Mesendoderm (in vitro differentiated cells): Measurements from ENCODE around the gene TNNI2.

ENCODE experiments used
- DNase-seq: peaks from one replicate; pipeline ENCODE4 v3.0.0; 2013
- H2AK5ac ChIP-seq: 2 replicates; pipeline ENCODE4 v1.6.1; 2013; ENCODE audit warnings: low read length, inconsistent platforms
- H2BK120ac ChIP-seq: 2 replicates; pipeline ENCODE4 v1.6.1; 2013; ENCODE audit warnings: low read depth, mild to moderate bottlenecking, low read length, moderate library complexity, mixed read lengths
- H2BK15ac ChIP-seq: replicated peaks from 2 replicates; pipeline ENCODE4 v1.6.1; 2013; ENCODE audit warnings: low read depth, mild to moderate bottlenecking, moderate library complexity
- H2BK5ac ChIP-seq: 2 replicates; pipeline ENCODE4 v1.6.1; 2013; ENCODE audit warnings: low read length, inconsistent platforms
- H3K18ac ChIP-seq: 2 replicates; pipeline ENCODE4 v1.6.1; 2013; ENCODE audit warnings: mild to moderate bottlenecking, low read length, mixed read lengths
- H3K23ac ChIP-seq: one replicate; pipeline ENCODE4 v1.6.1; 2013; ENCODE audit warnings: low read length
- H3K27ac ChIP-seq: 2 replicates; pipeline ENCODE4 v1.5.1; 2013; ENCODE audit warnings: low read depth, mild to moderate bottlenecking, inconsistent platforms, low read length, moderate library complexity
- H3K27me3 ChIP-seq: 2 replicates; pipeline ENCODE4 v1.6.1; 2013; ENCODE audit warnings: low read length, control low read depth, mild to moderate bottlenecking, inconsistent platforms; ENCODE audit not compliant: insufficient read depth, poor library complexity
- H3K36me3 ChIP-seq: 2 replicates; pipeline ENCODE4 v1.6.1; 2013; ENCODE audit warnings: low read length, inconsistent platforms; ENCODE audit not compliant: control insufficient read depth, insufficient read depth
- H3K4ac ChIP-seq: one replicate; pipeline ENCODE4 v1.6.1; 2013; ENCODE audit warnings: low read depth, mild to moderate bottlenecking, low read length, moderate library complexity
- H3K4me1 ChIP-seq: 2 replicates; pipeline ENCODE4 v1.6.1; 2013; ENCODE audit warnings: low read depth, low read length, inconsistent platforms; ENCODE audit not compliant: control insufficient read depth
- H3K4me2 ChIP-seq: 2 replicates; pipeline ENCODE4 v1.6.1; 2013; ENCODE audit warnings: low read length
- H3K4me3 ChIP-seq: 2 replicates; pipeline ENCODE4 v1.5.1; 2013; ENCODE audit warnings: mild to moderate bottlenecking, low read length
- H3K56ac ChIP-seq: one replicate; pipeline ENCODE4 v1.6.1; 2013; ENCODE audit warnings: low read length
- H3K79me1 ChIP-seq: 2 replicates; pipeline ENCODE4 v1.6.1; 2013; ENCODE audit warnings: low read length, inconsistent platforms
- H3K79me2 ChIP-seq: 2 replicates; pipeline ENCODE4 v1.6.1; 2013; ENCODE audit warnings: mild to moderate bottlenecking, low read length; ENCODE audit not compliant: control insufficient read depth, insufficient read depth
- H3K9ac ChIP-seq: 2 replicates; pipeline ENCODE4 v1.6.1; 2013; ENCODE audit warnings: low read length, inconsistent platforms
- H4K5ac ChIP-seq: one replicate; pipeline ENCODE4 v1.6.1; 2013; ENCODE audit warnings: low read length
- H4K8ac ChIP-seq: one replicate; pipeline ENCODE4 v1.6.1; 2013; ENCODE audit warnings: low read depth, mild to moderate bottlenecking, control low read depth, low read length, moderate library complexity
- WGBS: extraction: QIAGEN DNeasy Blood & Tissue Kit; methylation state at CpG from one replicate; pipeline ENCODE4 v1.1.7; 2013; ENCODE audit warnings: low lambda C conversion rate, missing lambda C conversion rate; ENCODE audit not compliant: insufficient coverage; ENCODE audit errors: extremely low coverage; 5-methylcytosine and 5-hydroxymethylcytosine counted together

TNNI2 gene

GRCh38 chr11:1842149-1843097 lies 3.6 kb downstream of the TNNI2 start:
- no CpG with 5 or more reads among the region's 29 CpGs for whole genome bisulfite sequencing
- no peaks in the 10 kb centered on the region for H3K79me2 ChIP-seq
- H3K27ac ChIP-seq, result no peak overlapping the region
- no peaks in the 10 kb centered on the region for H3K79me1 ChIP-seq
- H4K8ac ChIP-seq, result no peak overlapping the region
- no peak overlapping the region for H3K4ac ChIP-seq
- H3K4me3 ChIP-seq, result no peak overlapping the region
- H2BK5ac ChIP-seq, result no peak overlapping the region
- H3K36me3 ChIP-seq, result no peaks in the 10 kb centered on the region
- no peaks in the 10 kb centered on the region for H3K27me3 ChIP-seq
- no peak overlapping the region for H3K4me2 ChIP-seq
- H3K18ac ChIP-seq, result no peak overlapping the region
- no peak overlapping the region for H4K5ac ChIP-seq
- no peaks in the 10 kb centered on the region for H3K4me1 ChIP-seq
- H3K23ac ChIP-seq, result no peak overlapping the region
- H2BK120ac ChIP-seq, result no peak overlapping the region
- DNase-seq, result no peak
- no peak overlapping the region for H2BK15ac ChIP-seq
- no peak overlapping the region for H3K9ac ChIP-seq
- H3K56ac ChIP-seq, result no peak overlapping the region
- no peak overlapping the region for H2AK5ac ChIP-seq

GRCh38 chr11:1843098-1843473 lies 4.3 kb downstream of the TNNI2 start:
- Histone ChIP-seq H3K4me1 (no peaks in the 10 kb centered on the region), H4K8ac (no peak overlapping the region), H2BK15ac (no peak overlapping the region), H4K5ac (no peak overlapping the region), H3K56ac (no peak overlapping the region), H3K4ac (no peak overlapping the region), H3K79me2 (no peaks in the 10 kb centered on the region), H3K27me3 (no peaks in the 10 kb centered on the region), H3K23ac (no peak overlapping the region), H3K4me3 (no peak overlapping the region), H3K18ac (no peak overlapping the region), H2BK5ac (no peak overlapping the region), H2AK5ac (no peak overlapping the region), H3K4me2 (no peak overlapping the region), H2BK120ac (no peak overlapping the region), H3K79me1 (no peaks in the 10 kb centered on the region), H3K9ac (no peak overlapping the region), H3K27ac (no peak overlapping the region), H3K36me3 (no peaks in the 10 kb centered on the region)
- WGBS, result no CpG with 5 or more reads among the region's 11 CpGs
- no peak for DNase-seq

- Histone ChIP-seq H3K27me3 (no peaks in the 10 kb centered on the region), H4K5ac (no peak overlapping the region), H3K27ac (no peak overlapping the region), H3K4ac (no peak overlapping the region), H4K8ac (no peak overlapping the region), H3K79me2 (no peaks in the 10 kb centered on the region), H2BK120ac (no peak overlapping the region), H3K4me1 (no peaks in the 10 kb centered on the region), H3K18ac (no peak overlapping the region), H3K4me3 (no peak overlapping the region), H3K36me3 (no peaks in the 10 kb centered on the region), H3K56ac (no peak overlapping the region), H3K4me2 (no peak overlapping the region), H3K23ac (no peak overlapping the region), H2AK5ac (no peak overlapping the region), H3K9ac (no peak overlapping the region), H3K79me1 (no peaks in the 10 kb centered on the region), H2BK15ac (no peak overlapping the region), H2BK5ac (no peak overlapping the region)
- WGBS, result no CpG with 5 or more reads among the region's 8 CpGs
- DNase-seq, result no peak
Measured at GRCh38 chr11:1843796-1844195, 5.0 kb downstream of the TNNI2 start.

GRCh38 chr11:1844221-1845094 lies 5.7 kb downstream of the TNNI2 start:
- Histone ChIP-seq H3K56ac (no peak overlapping the region), H3K4ac (no peak overlapping the region), H3K4me3 (no peak overlapping the region), H2BK5ac (no peak overlapping the region), H3K36me3 (no peaks in the 10 kb centered on the region), H3K4me2 (no peak overlapping the region), H4K8ac (no peak overlapping the region), H3K23ac (no peak overlapping the region), H2BK15ac (no peak overlapping the region), H3K9ac (no peak overlapping the region), H3K79me2 (no peaks in the 10 kb centered on the region), H3K18ac (no peak overlapping the region), H3K27me3 (no peaks in the 10 kb centered on the region), H3K79me1 (no peaks in the 10 kb centered on the region), H2AK5ac (no peak overlapping the region), H4K5ac (no peak overlapping the region), H3K4me1 (no peaks in the 10 kb centered on the region), H3K27ac (no peak overlapping the region), H2BK120ac (no peak overlapping the region)
- DNase-seq, result no peak
- no CpG with 5 or more reads among the region's 23 CpGs for WGBS

GRCh38 chr11:1845095-1845429 lies 6.3 kb downstream of the TNNI2 start:
- no peak overlapping the region for H2BK120ac ChIP-seq
- no peak overlapping the region for H3K4me2 ChIP-seq
- no peak overlapping the region for H3K9ac ChIP-seq
- no peak overlapping the region for H3K23ac ChIP-seq
- H4K5ac ChIP-seq, result no peak overlapping the region
- H3K18ac ChIP-seq, result no peak overlapping the region
- no peaks in the 10 kb centered on the region for H3K4me1 ChIP-seq
- DNase-seq, result no peak
- H3K56ac ChIP-seq, result no peak overlapping the region
- H2BK5ac ChIP-seq, result no peak overlapping the region
- no peaks in the 10 kb centered on the region for H3K27me3 ChIP-seq
- H2AK5ac ChIP-seq, result no peak overlapping the region
- no peak overlapping the region for H2BK15ac ChIP-seq
- WGBS, result no CpG with 5 or more reads among the region's 1 CpG
- H3K27ac ChIP-seq, result no peak overlapping the region
- H4K8ac ChIP-seq, result no peak overlapping the region
- H3K36me3 ChIP-seq, result no peaks in the 10 kb centered on the region
- no peaks in the 10 kb centered on the region for H3K79me2 ChIP-seq
- H3K4ac ChIP-seq, result no peak overlapping the region
- no peaks in the 10 kb centered on the region for H3K79me1 ChIP-seq
- no peak overlapping the region for H3K4me3 ChIP-seq
